Measurements from ENCODE around the gene TCEAL9. TPM values are rescaled to one million over a fixed set of nuclear protein-coding genes. Genes with fewer than 3 reads are reported as not detected.

Gene TCEAL9
- total RNA-seq, 1 donor from 2014 or later: 126 TPM

GRCh38 chrX:103360916-103361315 is 4.6 kb downstream of the TCEAL9 start:
- TF ChIP-seq CTCF (IDR thresholded peaks at IDR 0.05; ENCODE audit: unreplicated experiment): no peak
- no peak overlapping the region for H3K27ac Mint-ChIP-seq (ENCODE audit: unreplicated experiment)
- H3K4me3 Mint-ChIP-seq (ENCODE audit: unreplicated experiment): no peak overlapping the region
- no peaks in the 10 kb centered on the region for H3K9me3 Mint-ChIP-seq (ENCODE audit: unreplicated experiment)
- peaks cover 5% of the 10 kb centered on the region for H3K36me3 Mint-ChIP-seq (ENCODE audit: low read depth, unreplicated experiment)
- no peak for DNase-seq (ENCODE audit: low spot score)
- peaks cover 3% of the 10 kb centered on the region for H3K27me3 Mint-ChIP-seq (ENCODE audit: unreplicated experiment)
- peaks cover 12% of the 10 kb centered on the region for H3K4me1 Mint-ChIP-seq (ENCODE audit: unreplicated experiment)

- TF ChIP-seq CTCF (IDR thresholded peaks at IDR 0.05; ENCODE audit: unreplicated experiment): no peak
- peaks cover 2% of the 10 kb centered on the region for H3K27me3 Mint-ChIP-seq (ENCODE audit: unreplicated experiment)
- H3K9me3 Mint-ChIP-seq (ENCODE audit: unreplicated experiment): no peaks in the 10 kb centered on the region
- H3K4me1 Mint-ChIP-seq (ENCODE audit: unreplicated experiment): peaks cover 10% of the 10 kb centered on the region
- peak overlapping the region; percentile 30 for H3K27ac Mint-ChIP-seq (ENCODE audit: unreplicated experiment)
- no peak overlapping the region for H3K4me3 Mint-ChIP-seq (ENCODE audit: unreplicated experiment)
- DNase-seq (ENCODE audit: low spot score): no peak
- peaks cover 5% of the 10 kb centered on the region for H3K36me3 Mint-ChIP-seq (ENCODE audit: low read depth, unreplicated experiment)
These were observed 5.5 kb downstream of the TCEAL9 start for GRCh38 chrX:103361798-103362197.

- no peak for TF ChIP-seq CTCF (IDR thresholded peaks at IDR 0.05; ENCODE audit: unreplicated experiment)
These were observed 6.2 kb downstream of the TCEAL9 start for GRCh38 chrX:103362474-103362873.

GRCh38 chrX:103363046-103363445 is 6.7 kb downstream of the TCEAL9 start:
- H3K9me3 Mint-ChIP-seq (ENCODE audit: unreplicated experiment): no peaks in the 10 kb centered on the region
- H3K27ac Mint-ChIP-seq (ENCODE audit: unreplicated experiment): no peak overlapping the region
- DNase-seq (ENCODE audit: low spot score): no peak
- H3K27me3 Mint-ChIP-seq (ENCODE audit: unreplicated experiment): peaks cover 2% of the 10 kb centered on the region
- peaks cover 4% of the 10 kb centered on the region for H3K4me1 Mint-ChIP-seq (ENCODE audit: unreplicated experiment)
- no peak for TF ChIP-seq CTCF (IDR thresholded peaks at IDR 0.05; ENCODE audit: unreplicated experiment)
- no peaks in the 10 kb centered on the region for H3K36me3 Mint-ChIP-seq (ENCODE audit: low read depth, unreplicated experiment)
- no peak overlapping the region for H3K4me3 Mint-ChIP-seq (ENCODE audit: unreplicated experiment)

More at GRCh38 chrX:103362474-103362873, 6.2 kb downstream of the TCEAL9 start:
- DNase-seq (ENCODE audit: low spot score): no peak
- Mint-ChIP-seq H3K36me3 (ENCODE audit: low read depth, unreplicated experiment) (peaks cover 3% of the 10 kb centered on the region), H3K4me1 (ENCODE audit: unreplicated experiment) (peaks cover 7% of the 10 kb centered on the region), H3K27ac (ENCODE audit: unreplicated experiment) (no peak overlapping the region), H3K4me3 (ENCODE audit: unreplicated experiment) (no peak overlapping the region), H3K27me3 (ENCODE audit: unreplicated experiment) (peaks cover 2% of the 10 kb centered on the region), H3K9me3 (ENCODE audit: unreplicated experiment) (no peaks in the 10 kb centered on the region)

GRCh38 chrX:103367502-103367901 is 11.2 kb downstream of the TCEAL9 start:
- H3K36me3 Mint-ChIP-seq (ENCODE audit: low read depth, unreplicated experiment): no peaks in the 10 kb centered on the region
- H3K27ac Mint-ChIP-seq (ENCODE audit: unreplicated experiment): no peak overlapping the region
- no peaks in the 10 kb centered on the region for H3K27me3 Mint-ChIP-seq (ENCODE audit: unreplicated experiment)
- no peak overlapping the region for H3K4me3 Mint-ChIP-seq (ENCODE audit: unreplicated experiment)
- peaks cover 8% of the 10 kb centered on the region for H3K4me1 Mint-ChIP-seq (ENCODE audit: unreplicated experiment)
- DNase-seq (ENCODE audit: low spot score): no peak
- no peaks in the 10 kb centered on the region for H3K9me3 Mint-ChIP-seq (ENCODE audit: unreplicated experiment)
- no peak for TF ChIP-seq CTCF (IDR thresholded peaks at IDR 0.05; ENCODE audit: unreplicated experiment)
